Caki2 (cell line): ENCODE data around the gene STX4. TPM values are rescaled to one million over a fixed set of nuclear protein-coding genes. Genes with fewer than 3 reads are reported as not detected.
A peak's percentile ranks its signal among the peaks of the same experiment; 100 is the strongest.

Experiments used
- DNase-seq: peaks from one replicate; pipeline ENCODE4 v3.0.0-alpha.2; 2015; ENCODE audit warnings: low read depth
- in situ Hi-C: cut with HindIII; loops from 2 replicates; pipeline ENCODE4 v1.10.0; 2016; ENCODE audit warnings: low sequenced_read_pairs, low pct_unique_long_range_greater_than_20kb, mixed read lengths
- total RNA-seq: library from RNA; depleted of rRNA; stranded (reverse); fragments of >200 nt; shearing (Covaris generic); gene quantifications from 2 replicates; pipeline ENCODE4 v1.2.3, GENCODE V29; 2014; ENCODE audit warnings: low replicate concordance; rRNA removed

STX4 gene
- 72.2 and 83.1 TPM in 2 replicates for total RNA-seq

GRCh38 chr16:31032736-31033708, at the start of gene STX4:
Gene STX4 (plus strand): TSS chr16:31033558. CDS start chr16:31033806, 248 bp downstream.
- in situ Hi-C loops = no loop called here
- peak; percentile 95 for DNase-seq

- no peak for DNase-seq
- in situ Hi-C loops = no loop called here
Observed at GRCh38 chr16:30983898-30984610, 49.3 kb upstream of the STX4 start.

- DNase-seq = peak; percentile 82
- in situ Hi-C loops = no loop called here
Observed at GRCh38 chr16:30984669-30985400, 48.5 kb upstream of the STX4 start, which contains the start of gene HSD3B7. Gene HSD3B7 (plus strand): TSS chr16:30985207. CDS start chr16:30985659, 452 bp downstream.

- DNase-seq = peak; percentile 79
- in situ Hi-C loops = no loop called here
Observed at GRCh38 chr16:30985401-30986128, 47.8 kb upstream of the STX4 start.

GRCh38 chr16:30986129-30986991, 47.0 kb upstream of the STX4 start:
- DNase-seq = no peak

GRCh38 chr16:30987581-30988190, 45.7 kb upstream of the STX4 start:
- in situ Hi-C loops = no loop called here
- DNase-seq = no peak

More at GRCh38 chr16:30986129-30986991, 47.0 kb upstream of the STX4 start:
- in situ Hi-C loops = no loop called here

GRCh38 chr16:30989469-30990047, 43.8 kb upstream of the STX4 start:
- in situ Hi-C loops = no loop called here
- DNase-seq = no peak

- no peak for DNase-seq
- in situ Hi-C loops = no loop called here
Observed at GRCh38 chr16:30990105-30990504, 43.3 kb upstream of the STX4 start.

GRCh38 chr16:30991052-30991451, 42.3 kb upstream of the STX4 start:
- in situ Hi-C loops = no loop called here
- DNase-seq = no peak

- in situ Hi-C loops = no loop called here
- DNase-seq = no peak
Observed at GRCh38 chr16:30992276-30992780, 41.0 kb upstream of the STX4 start.

- no peak for DNase-seq
Observed at GRCh38 chr16:30992931-30993816, 40.2 kb upstream of the STX4 start.

GRCh38 chr16:30995927-30996323, 37.4 kb upstream of the STX4 start:
- in situ Hi-C loops = no loop called here
- no peak for DNase-seq

More at GRCh38 chr16:30992931-30993816, 40.2 kb upstream of the STX4 start:
- in situ Hi-C loops = no loop called here

GRCh38 chr16:30996324-30996984, 36.9 kb upstream of the STX4 start:
- in situ Hi-C loops = no loop called here
- peak; percentile 70 for DNase-seq

GRCh38 chr16:30996985-30997724, 36.2 kb upstream of the STX4 start:
- peak; percentile 81 for DNase-seq
- in situ Hi-C loops = no loop called here
